ENCODE data around the gene PAX8.

DNA sequence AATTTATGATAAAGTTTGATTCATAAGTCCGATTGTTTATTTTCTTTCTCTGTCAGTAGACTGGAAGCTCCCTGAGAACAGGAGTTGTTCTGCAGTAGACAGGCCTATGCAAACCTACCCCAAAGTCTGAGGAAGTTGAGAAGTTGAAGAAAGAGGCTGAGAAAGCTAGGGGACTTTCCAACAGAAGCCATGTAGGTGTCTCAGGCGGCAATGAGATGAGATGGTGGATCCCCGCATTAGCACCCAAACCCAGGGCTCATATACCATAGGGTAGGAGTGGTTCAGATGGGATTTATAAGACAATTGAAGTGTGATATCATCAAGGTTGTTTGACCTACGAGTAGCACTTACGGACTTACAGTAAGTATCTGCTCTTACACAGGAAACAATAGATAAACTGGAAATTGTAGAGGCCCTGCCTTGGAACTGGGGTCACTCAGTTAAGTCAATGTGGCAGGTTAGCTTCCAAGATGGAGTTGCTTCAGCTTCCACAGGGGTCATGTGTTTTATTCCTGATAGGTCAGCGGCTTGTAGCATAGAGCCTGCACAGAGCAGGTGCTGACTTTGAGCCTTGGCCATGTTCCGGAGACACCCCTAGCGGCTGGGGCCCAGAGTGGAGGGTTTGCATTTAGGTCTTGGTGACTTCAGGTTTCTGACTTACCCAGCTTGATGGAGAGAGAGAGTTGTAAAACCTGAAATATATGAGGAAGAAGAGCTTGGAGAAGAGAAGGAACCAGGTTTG is 107.2 kb downstream of the PAX8 start:
- TF ChIP-seq, protein P1, sequence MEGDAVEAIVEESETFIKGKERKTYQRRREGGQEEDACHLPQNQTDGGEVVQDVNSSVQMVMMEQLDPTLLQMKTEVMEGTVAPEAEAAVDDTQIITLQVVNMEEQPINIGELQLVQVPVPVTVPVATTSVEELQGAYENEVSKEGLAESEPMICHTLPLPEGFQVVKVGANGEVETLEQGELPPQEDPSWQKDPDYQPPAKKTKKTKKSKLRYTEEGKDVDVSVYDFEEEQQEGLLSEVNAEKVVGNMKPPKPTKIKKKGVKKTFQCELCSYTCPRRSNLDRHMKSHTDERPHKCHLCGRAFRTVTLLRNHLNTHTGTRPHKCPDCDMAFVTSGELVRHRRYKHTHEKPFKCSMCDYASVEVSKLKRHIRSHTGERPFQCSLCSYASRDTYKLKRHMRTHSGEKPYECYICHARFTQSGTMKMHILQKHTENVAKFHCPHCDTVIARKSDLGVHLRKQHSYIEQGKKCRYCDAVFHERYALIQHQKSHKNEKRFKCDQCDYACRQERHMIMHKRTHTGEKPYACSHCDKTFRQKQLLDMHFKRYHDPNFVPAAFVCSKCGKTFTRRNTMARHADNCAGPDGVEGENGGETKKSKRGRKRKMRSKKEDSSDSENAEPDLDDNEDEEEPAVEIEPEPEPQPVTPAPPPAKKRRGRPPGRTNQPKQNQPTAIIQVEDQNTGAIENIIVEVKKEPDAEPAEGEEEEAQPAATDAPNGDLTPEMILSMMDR (IDR thresholded peaks at IDR 0.05) = no peak
- TF ChIP-seq EP300 (IDR thresholded peaks at IDR 0.05) (no peak), POLR2A (IDR thresholded peaks at IDR 0.05) (no peak)
